HL-60 (cell line): ENCODE measurements around the gene RNGTT.

Source experiments
- CTCF ChIP-seq: IDR thresholded peaks from one replicate; pipeline ENCODE4 v1.5.1; 2011; ENCODE audit warnings: low read length, control low read depth, inconsistent platforms; ENCODE audit not compliant: insufficient read depth
- GABPA ChIP-seq: IDR thresholded peaks from 2 replicates; pipeline ENCODE4 v1.6.1; 2012; ENCODE audit warnings: low read depth
- POLR2AphosphoS5 ChIP-seq: IDR thresholded peaks from 2 replicates; pipeline ENCODE4 v1.6.1; 2012; ENCODE audit warnings: low read depth
- REST ChIP-seq: IDR thresholded peaks from 2 replicates; pipeline ENCODE4 v1.6.1; 2012; ENCODE audit warnings: low read depth; ENCODE audit not compliant: insufficient replicate concordance
- SPI1 ChIP-seq: IDR thresholded peaks from 2 replicates; pipeline ENCODE4 v1.6.1; 2012; ENCODE audit warnings: low read depth, mild to moderate bottlenecking, borderline replicate concordance

DNA sequence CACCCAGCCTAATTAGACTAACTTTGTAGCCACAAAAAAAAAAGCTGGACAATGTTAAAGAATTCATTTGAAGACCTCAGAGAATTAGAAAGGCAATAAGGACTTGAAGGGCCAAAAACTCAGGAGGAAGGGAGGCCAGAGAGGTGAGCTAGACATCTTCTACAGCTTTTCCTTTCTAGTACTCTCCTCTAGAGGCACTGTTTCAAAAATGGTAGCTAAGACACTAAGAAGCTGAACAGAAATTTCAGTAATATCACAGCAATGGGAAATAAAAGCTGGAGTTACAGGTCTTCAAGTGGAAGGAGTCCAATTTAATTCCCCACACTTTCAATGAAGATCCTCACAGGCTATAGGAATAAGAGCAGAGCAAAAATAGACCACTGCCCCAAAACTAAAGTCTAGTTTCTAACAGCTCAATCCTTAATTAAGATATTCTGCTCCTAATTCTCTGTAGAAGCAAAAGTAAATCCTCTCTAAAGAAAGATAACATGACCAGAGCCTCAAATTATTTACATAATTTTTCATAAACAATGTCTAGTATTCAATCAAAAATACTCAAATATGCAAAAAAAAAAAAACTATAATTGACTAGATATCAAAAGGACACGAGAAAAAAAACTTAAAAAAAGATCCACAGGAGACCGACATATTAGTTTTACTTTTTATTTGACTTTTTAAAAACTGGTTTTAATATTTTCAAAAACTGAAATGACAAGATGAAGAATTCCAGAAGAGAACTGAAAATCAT is 63.7 kb downstream of the RNGTT start:
- TF ChIP-seq CTCF, result no peak
- TF ChIP-seq SPI1, result no peak
- no peak for TF ChIP-seq POLR2AphosphoS5
- TF ChIP-seq REST, result no peak
- TF ChIP-seq GABPA, result no peak
